ENCODE measurements around the gene GRB2. TPM values are rescaled to one million over a fixed set of nuclear protein-coding genes. Genes with fewer than 3 reads are reported as not detected.
A peak's percentile ranks its signal among the peaks of the same experiment; 100 is the strongest.
"Not testable (repeated sequence)": the region's sequence is repeated elsewhere in the genome, so short reads cannot be mapped to it uniquely, and the experiment has no call there.

GRB2 gene
- total RNA-seq, 4 donors from 2014 or later, result 51.5 to 127 (median 78.1) TPM

GRCh38 chr17:75289115-75289831 lies 116.2 kb downstream of the GRB2 start, which contains the start of gene SLC25A19:
Gene SLC25A19 (minus strand): TSS chr17:75289433. CDS start chr17:75286764, 2,669 bp downstream.
- TF ChIP-seq CTCF (IDR thresholded peaks at IDR 0.05) (peak in 3 of 4 experiments; percentile 6 to 43 (median 8)), POLR2A (IDR thresholded peaks at IDR 0.05) (peak; percentile 93 to 97)
- DNase-seq, result peak; percentile 98
- intact Hi-C loops (cut with DNase I; ENCODE audit: low total_unique reads), result loop anchor here (5.0 kb wide), 1 partner anchor 228 kb away; the partner anchor contains the start of genes CASKIN2 and TSEN54
- no peaks in the 10 kb centered on the region for H3K36me3 ChIP-seq
- no peaks in the 10 kb centered on the region for H3K27me3 ChIP-seq
- no peaks in the 10 kb centered on the region for H3K9me3 ChIP-seq
- H3K4me1 ChIP-seq, result no peaks in the 10 kb centered on the region
- H3K4me3 ChIP-seq, result peak within 1 kb of the TSS; percentile 76 to 84
- peak within 1 kb of the TSS; percentile 95 to 97 for H3K27ac ChIP-seq

DNA sequence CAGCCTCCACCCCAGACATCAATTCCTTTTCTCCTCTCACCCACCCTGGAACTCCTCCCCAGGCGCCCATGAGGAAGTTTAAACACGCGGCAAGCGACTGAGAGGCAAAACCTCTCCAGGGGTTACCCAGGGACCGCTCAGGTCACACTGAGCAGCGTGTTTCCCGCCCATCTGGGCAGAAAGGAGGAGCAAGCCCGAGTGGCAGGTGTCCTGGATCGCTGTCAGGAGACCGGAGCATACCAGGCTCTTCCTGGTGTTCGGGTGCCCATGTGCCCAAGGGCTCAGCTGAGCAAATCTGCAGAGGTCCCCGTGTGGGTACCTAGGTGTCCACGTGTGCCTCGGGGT lies 116.7 kb downstream of the GRB2 start:
- Histone ChIP-seq H3K27ac (peak overlapping the region; percentile 95 to 97), H3K27me3 (no peaks in the 10 kb centered on the region), H3K4me3 (peak overlapping the region; percentile 76 to 84), H3K9me3 (no peaks in the 10 kb centered on the region), H3K36me3 (no peaks in the 10 kb centered on the region), H3K4me1 (no peaks in the 10 kb centered on the region)
- intact Hi-C loops (cut with DNase I; ENCODE audit: low total_unique reads), result loop anchor here (5.0 kb wide), 1 partner anchor 229 kb away; the partner anchor contains the start of genes CASKIN2 and TSEN54
- no peak for DNase-seq
- TF ChIP-seq CTCF (IDR thresholded peaks at IDR 0.05) (no peak), POLR2A (IDR thresholded peaks at IDR 0.05) (no peak)

DNA sequence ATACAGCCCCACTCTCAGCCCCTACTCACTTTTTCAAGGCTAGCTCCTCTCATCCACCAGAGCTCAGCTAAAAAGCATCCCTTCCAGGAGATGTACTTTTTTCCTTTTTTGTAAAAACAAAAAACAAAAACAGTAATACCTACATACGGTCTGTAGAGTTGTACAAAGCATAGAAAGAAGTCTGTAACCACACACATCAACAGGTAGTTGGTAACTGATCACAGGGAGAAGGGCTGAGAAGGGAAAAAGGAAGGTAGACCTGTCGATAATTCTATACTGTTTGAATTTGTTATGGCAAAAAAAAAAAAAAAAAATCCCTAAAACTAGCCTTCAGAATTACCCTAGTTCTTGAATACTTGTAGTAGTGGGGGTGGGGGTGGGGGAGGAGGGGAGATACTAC lies 117.1 kb downstream of the GRB2 start:
- Histone ChIP-seq H3K27ac (peak overlapping the region in 1 of 2 donors; percentile 97), H3K27me3 (no peaks in the 10 kb centered on the region), H3K4me3 (peak overlapping the region; percentile 76 to 84), H3K4me1 (no peaks in the 10 kb centered on the region), H3K36me3 (no peaks in the 10 kb centered on the region), H3K9me3 (no peaks in the 10 kb centered on the region)
- no peak for TF ChIP-seq CTCF (IDR thresholded peaks at IDR 0.05)
- TF ChIP-seq POLR2A (IDR thresholded peaks at IDR 0.05), result no peak
- intact Hi-C loops (cut with DNase I; ENCODE audit: low total_unique reads), result loop anchor here (5.0 kb wide), 1 partner anchor 229 kb away; the partner anchor contains the start of genes CASKIN2 and TSEN54
- no peak for DNase-seq

DNA sequence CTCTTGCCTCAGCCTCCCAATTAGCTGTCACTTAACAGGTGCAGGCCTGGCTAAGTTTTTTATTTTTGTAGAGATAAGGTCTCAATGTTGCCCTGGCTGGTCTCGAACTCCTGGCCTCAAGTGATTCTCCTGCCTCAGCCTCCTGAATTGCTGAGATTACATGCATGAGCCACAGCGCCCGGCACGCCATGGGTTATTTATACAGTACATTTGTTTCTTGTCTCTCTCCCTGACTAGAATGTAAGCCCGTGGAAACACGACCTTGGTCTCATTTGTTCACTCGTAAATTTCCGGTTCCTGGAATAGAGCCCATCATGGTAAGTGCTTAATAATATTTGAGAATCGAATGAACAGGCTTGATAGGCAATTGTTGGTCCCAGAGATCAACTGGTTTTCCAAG lies 118.3 kb downstream of the GRB2 start:
- intact Hi-C loops (cut with DNase I; ENCODE audit: low total_unique reads), result loop anchor here (5.0 kb wide), 1 partner anchor 230 kb away; the partner anchor contains the start of genes CASKIN2 and TSEN54
- no peak for TF ChIP-seq POLR2A (IDR thresholded peaks at IDR 0.05)
- TF ChIP-seq CTCF (IDR thresholded peaks at IDR 0.05), result no peak
- Histone ChIP-seq H3K27me3 (no peaks in the 10 kb centered on the region), H3K4me3 (no peak overlapping the region), H3K9me3 (no peaks in the 10 kb centered on the region), H3K36me3 (no peaks in the 10 kb centered on the region), H3K4me1 (no peaks in the 10 kb centered on the region), H3K27ac (no peak overlapping the region)
- DNase-seq, result no peak

DNA sequence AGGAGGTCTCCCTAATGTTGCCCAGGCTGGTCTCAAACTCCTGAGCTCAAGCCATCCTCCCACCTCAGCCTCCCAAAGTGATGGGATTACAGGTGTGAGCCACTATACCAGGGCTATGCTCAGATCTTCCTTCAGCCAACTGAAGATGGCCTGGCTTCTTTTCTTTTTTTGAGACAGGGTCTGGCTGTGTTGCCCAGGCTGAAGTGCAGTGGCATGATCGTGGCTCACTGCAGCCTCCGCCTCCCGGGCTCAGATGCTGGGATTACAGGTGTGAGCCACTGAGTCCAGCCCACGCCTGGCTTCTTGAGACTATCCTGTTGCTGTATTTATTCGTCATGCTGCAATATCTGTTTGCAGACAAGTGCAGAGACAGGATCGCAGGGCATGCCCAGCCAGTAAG lies 120.4 kb downstream of the GRB2 start:
- Histone ChIP-seq H3K4me3 (no peak overlapping the region), H3K4me1 (no peaks in the 10 kb centered on the region), H3K27me3 (no peaks in the 10 kb centered on the region), H3K27ac (no peak overlapping the region), H3K9me3 (no peaks in the 10 kb centered on the region), H3K36me3 (no peaks in the 10 kb centered on the region)
- intact Hi-C loops (cut with DNase I; ENCODE audit: low total_unique reads), result loop anchor here (5.0 kb wide), 1 partner anchor 232 kb away; the partner anchor contains the start of genes CASKIN2 and TSEN54
- DNase-seq, result no peak
- TF ChIP-seq POLR2A (IDR thresholded peaks at IDR 0.05), result no peak
- no peak for TF ChIP-seq CTCF (IDR thresholded peaks at IDR 0.05)

- H3K27ac ChIP-seq; H3K9me3 ChIP-seq; H3K27me3 ChIP-seq; intact Hi-C loops (cut with DNase I; ENCODE audit: low total_unique reads); H3K4me3 ChIP-seq; H3K4me1 ChIP-seq; DNase-seq; H3K36me3 ChIP-seq: not testable (repeated sequence)
Observed at GRCh38 chr17:75280189-75280588, 125.3 kb downstream of the GRB2 start.
